Spleen (tissue), 13 donors: ENCODE data around the gene FLT4. TPM values are rescaled to one million over a fixed set of nuclear protein-coding genes. Genes with fewer than 3 reads are reported as not detected.

Experiments used
- DNase-seq: peaks from one replicate; pipeline ENCODE4 v3.0.0-alpha.2; 2020
- H3K27ac ChIP-seq, 8 donors: fragments of 200-600 bp; sonication (generic) in 7 of 8; 1 replicate in 4 of 8; 2 replicates in 4 of 8; pipeline versions ENCODE4 v1.5.0 to v1.8.0; 2016 to 2021; ENCODE audit warnings: inconsistent platforms in 4 of 8, mild to moderate bottlenecking in 4 of 8, moderate library complexity in 1 of 8
- H3K27me3 ChIP-seq, 7 donors: fragments of 200-600 bp; sonication (generic) in 6 of 7; replicated peaks in 1 of 7; 1 replicate in 4 of 7; 2 replicates in 3 of 7; pipeline versions ENCODE4 v1.5.0 to v1.8.0; 2016 to 2021; ENCODE audit warnings: inconsistent platforms in 3 of 7, mild to moderate bottlenecking in 1 of 7
- H3K36me3 ChIP-seq, 6 donors: fragments of 200-600 bp; sonication (generic) in 5 of 6; 1 replicate in 4 of 6; 2 replicates in 2 of 6; pipeline versions ENCODE4 v1.5.0 to v1.8.0; 2016 to 2021; ENCODE audit warnings: inconsistent platforms in 2 of 6
- H3K4me1 ChIP-seq, 6 donors: fragments of 200-600 bp; sonication (generic) in 5 of 6; 1 replicate in 3 of 6; 2 replicates in 3 of 6; pipeline versions ENCODE4 v1.5.0 to v1.8.0; 2016 to 2021; ENCODE audit warnings: inconsistent platforms in 3 of 6
- H3K4me3 ChIP-seq, 8 donors: fragments of 200-600 bp; sonication (generic) in 7 of 8; 1 replicate in 4 of 8; 2 replicates in 4 of 8; pipeline versions ENCODE4 v1.5.0 to v1.8.0; 2016 to 2021; ENCODE audit warnings: inconsistent platforms in 4 of 8, mild to moderate bottlenecking in 4 of 8, moderate library complexity in 2 of 8
- H3K9me3 ChIP-seq, 8 donors: fragments of 200-600 bp; sonication (generic) in 7 of 8; 1 replicate in 4 of 8; 2 replicates in 4 of 8; pipeline versions ENCODE4 v1.5.0 to v1.8.0; 2016 to 2021; ENCODE audit warnings: inconsistent platforms in 4 of 8
- POLR2A ChIP-seq, 3 donors: fragments of 450-650 bp; IDR thresholded peaks; one replicate each; pipeline ENCODE4 v1.5.1; 2017; ENCODE audit warnings: antibody characterized with exemption in 3 of 3, mild to moderate bottlenecking in 1 of 3
- POLR2AphosphoS5 ChIP-seq, 3 donors: sonication (generic); formaldehyde crosslinking; IDR thresholded peaks; one replicate each; pipeline ENCODE4 v1.5.1; 2017; ENCODE audit warnings: antibody characterized with exemption in 3 of 3
- WGBS, 5 donors: extraction: QIAGEN DNeasy Blood & Tissue Kit in 3 of 5; methylation state at CpG; one replicate each; pipeline versions ENCODE4 v1.1.5 to v1.1.7; 2013 to 2018; 5-methylcytosine and 5-hydroxymethylcytosine counted together
- intact Hi-C: fragments of 100-400 bp; cut with DNase I; formaldehyde crosslinking; loops from one replicate; pipeline ENCODE4 v1.15.0; 2023; ENCODE audit warnings: low total_unique reads
- long read RNA-seq, 2 donors: transcript quantifications; one replicate each; lab custom pipeline, GENCODE V29; 2026
- polyA plus RNA-seq, 3 donors: library from polyadenylated mRNA; stranded (reverse); fragments of 200-250 nt; gene quantifications; one replicate each; pipeline ENCODE4 v1.2.1, GENCODE V29; 2013
- total RNA-seq, 7 donors: library from RNA; depleted of rRNA in 3 of 7; stranded (reverse); fragments of >200 nt in 3 of 7; fragmentation: NEBNext Ultra II Directional in 4 of 7; extraction: Animal tissue kit (Norgen Biotek cat#: 25700) in 4 of 7; gene quantifications; one replicate each; pipeline versions ENCODE4 v1.1.0 to v1.2.1, GENCODE V29; 2016 to 2021
- TF ChIP-seq, protein P1 (sequence below), 11 experiments: fragments of 200-600 bp in 7 of 11; fragments of 450-650 bp in 4 of 11; sonication (generic) in 4 of 11; IDR thresholded peaks in 8 of 11; conservative IDR thresholded peaks in 3 of 11; 1 replicate in 7 of 11; 2 replicates in 4 of 11; pipeline versions ENCODE4 v1.4.0 to v1.8.0; 2016 to 2021; ENCODE audit warnings: antibody characterized with exemption in 11 of 11, inconsistent platforms in 4 of 11, mild to moderate bottlenecking in 1 of 11
- donor health status: healthy with polysubstance abuse.
- donor health status: DM: no; HTN: no; CAD: no; lungs with moderate emphysema.
- donor health status: DM: no; HTN: no; CAD: no.
- donor health status: Bipolar disorder and iron deficiency.
- donor health status: healthy.
- donor health status: DM: no; HTN: no; CAD: no.
- donor health status: DM: yes; HTN: yes; CAD: no.

Gene FLT4
- total RNA-seq (10 to 100 TPM; 20.7 to 61.4 (median 39.9) TPM), polyA plus RNA-seq (10 to 100 TPM in 1 of 3 donors, 1 to 10 TPM in 2; 3.5 to 19.4 (median 4.6) TPM)
- long read RNA-seq, donor 1, full-length matches to known transcripts, result 2 of 2 reads
- long read RNA-seq, donor 1, partial matches to known transcripts, result 0 of 2 reads
- long read RNA-seq, donor 1, other reads (novel, unspliced or antisense), result 0 of 2 reads
- long read RNA-seq, donor 2, result 0 reads

DNA sequence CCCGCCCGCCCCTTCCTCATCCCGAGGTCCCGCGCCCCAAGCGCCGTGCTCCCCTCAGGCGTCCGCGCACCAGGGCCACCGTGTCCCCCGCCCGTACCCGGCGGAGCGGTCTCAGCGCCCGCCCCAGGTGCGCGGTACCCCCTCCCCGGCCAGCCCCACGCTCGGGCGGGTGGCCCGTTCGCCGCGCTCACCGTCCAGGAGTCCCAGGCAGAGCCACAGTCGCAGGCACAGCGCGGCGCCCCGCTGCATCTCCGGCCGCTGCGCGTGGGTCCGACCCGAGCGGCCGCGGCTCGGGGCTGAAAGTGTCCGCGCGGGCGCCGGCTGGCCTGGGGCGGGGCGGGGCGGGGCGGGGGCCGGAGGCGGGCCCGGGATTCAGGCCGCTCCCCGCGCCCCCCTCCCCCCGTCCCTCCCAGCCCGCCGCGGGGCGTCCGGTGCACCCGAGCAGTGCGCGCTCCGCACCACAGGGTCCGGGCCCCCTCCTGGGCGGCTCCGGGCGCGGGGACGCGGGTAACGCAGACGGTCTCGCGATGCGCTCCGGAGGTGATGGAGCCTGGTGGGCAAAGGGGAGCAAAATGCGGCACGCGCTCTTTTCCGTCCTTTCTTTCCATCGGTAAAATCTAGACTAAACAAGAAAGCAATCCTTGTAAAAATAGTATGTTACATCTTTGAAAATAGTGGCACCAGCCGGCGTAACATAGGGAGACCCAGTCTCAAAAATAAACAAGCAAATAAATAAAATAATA is at the start of gene FLT4:
Gene FLT4 (minus strand): TSS at position 304 of the 743 bp plus-strand sequence. CDS start 55 bp downstream, at position 249.
- Histone ChIP-seq H3K27ac (peak within 1 kb of the TSS in 7 of 8 donors; percentile 35 to 80 (median 73)), H3K9me3 (no peaks in the 10 kb centered on the region), H3K4me1 (peaks cover 5 to 63% (median 39%) of the 10 kb centered on the region in 6 donors), H3K27me3 (peaks cover 0 to 95% (median 31%) of the 10 kb centered on the region in 7 donors), H3K4me3 (peak within 1 kb of the TSS; percentile 39 to 78 (median 52)), H3K36me3 (no peaks in the 10 kb centered on the region)
- intact Hi-C loops, result no loop called here
- no peak for DNase-seq
- 1 to 3% (median 2%) methylated on average over 19 to 89 of the region's 89 CpGs for WGBS, 5 donors
- TF ChIP-seq POLR2AphosphoS5 (IDR thresholded peaks at IDR 0.05), result peak in 2 of 3 donors; percentile 50 to 56
- TF ChIP-seq, protein P1, sequence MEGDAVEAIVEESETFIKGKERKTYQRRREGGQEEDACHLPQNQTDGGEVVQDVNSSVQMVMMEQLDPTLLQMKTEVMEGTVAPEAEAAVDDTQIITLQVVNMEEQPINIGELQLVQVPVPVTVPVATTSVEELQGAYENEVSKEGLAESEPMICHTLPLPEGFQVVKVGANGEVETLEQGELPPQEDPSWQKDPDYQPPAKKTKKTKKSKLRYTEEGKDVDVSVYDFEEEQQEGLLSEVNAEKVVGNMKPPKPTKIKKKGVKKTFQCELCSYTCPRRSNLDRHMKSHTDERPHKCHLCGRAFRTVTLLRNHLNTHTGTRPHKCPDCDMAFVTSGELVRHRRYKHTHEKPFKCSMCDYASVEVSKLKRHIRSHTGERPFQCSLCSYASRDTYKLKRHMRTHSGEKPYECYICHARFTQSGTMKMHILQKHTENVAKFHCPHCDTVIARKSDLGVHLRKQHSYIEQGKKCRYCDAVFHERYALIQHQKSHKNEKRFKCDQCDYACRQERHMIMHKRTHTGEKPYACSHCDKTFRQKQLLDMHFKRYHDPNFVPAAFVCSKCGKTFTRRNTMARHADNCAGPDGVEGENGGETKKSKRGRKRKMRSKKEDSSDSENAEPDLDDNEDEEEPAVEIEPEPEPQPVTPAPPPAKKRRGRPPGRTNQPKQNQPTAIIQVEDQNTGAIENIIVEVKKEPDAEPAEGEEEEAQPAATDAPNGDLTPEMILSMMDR (IDR thresholded peaks at IDR 0.05 in 8 of 11, conservative IDR thresholded peaks at IDR 0.05 in 3 of 11), result no peak

DNA sequence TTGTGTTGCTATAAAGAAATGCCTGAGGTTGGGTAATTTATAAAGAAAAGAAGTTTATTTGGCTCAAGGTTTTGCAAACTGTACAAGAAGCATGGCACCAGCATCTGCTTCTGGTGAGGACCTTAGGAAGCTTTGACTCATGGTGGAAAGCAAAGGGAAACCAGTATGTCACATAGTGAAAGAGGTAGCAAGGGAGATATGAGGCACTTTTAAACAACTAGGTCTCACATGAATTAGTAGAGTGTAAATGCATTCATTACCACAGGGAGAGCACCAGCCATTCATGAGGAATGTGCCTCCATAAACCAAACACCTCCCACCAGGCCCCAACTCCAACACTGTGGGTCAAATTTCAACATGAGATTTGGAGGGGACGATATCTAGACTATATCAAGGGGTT is 49.6 kb upstream of the FLT4 start:
- WGBS, 5 donors, result 66 to 100% (median 90%) methylated on average over 1 of the region's 1 CpG
- no peak for DNase-seq
- TF ChIP-seq POLR2A (IDR thresholded peaks at IDR 0.05), result no peak
- no peak for TF ChIP-seq POLR2AphosphoS5 (IDR thresholded peaks at IDR 0.05)
- TF ChIP-seq, protein P1 (IDR thresholded peaks at IDR 0.05 in 8 of 11, conservative IDR thresholded peaks at IDR 0.05 in 3 of 11), result no peak
- Histone ChIP-seq H3K4me3 (no peak overlapping the region), H3K4me1 (no peaks in the 10 kb centered on the region), H3K36me3 (no peaks in the 10 kb centered on the region), H3K27me3 (no peaks in the 10 kb centered on the region), H3K27ac (no peak overlapping the region), H3K9me3 (peaks cover 0 to 35% (median 20%) of the 10 kb centered on the region in 8 donors)
- intact Hi-C loops, result no loop called here

DNA sequence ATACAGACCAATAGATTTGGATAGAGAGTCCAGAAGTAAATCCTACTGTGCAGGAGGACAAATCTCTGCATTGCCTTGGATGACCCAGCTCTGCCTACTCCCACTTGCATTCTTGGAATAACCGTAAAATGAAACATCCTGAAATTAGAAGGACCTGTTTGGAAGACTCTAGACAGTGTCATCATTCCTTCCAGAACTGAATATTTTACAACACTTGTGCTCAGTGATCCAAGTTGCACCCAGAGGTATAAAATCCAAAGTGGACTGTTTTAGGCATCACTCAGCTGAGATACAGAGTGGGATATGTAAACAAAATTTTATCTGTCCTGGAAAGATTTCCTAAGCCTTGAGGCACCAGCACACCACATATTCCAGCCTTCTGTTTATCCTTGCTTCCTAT is 46.7 kb upstream of the FLT4 start:
- no peak for DNase-seq
- WGBS, 5 donors, result 74 to 100% (median 95%) methylated on average over 1 of the region's 1 CpG

More for the DNA sequence above, 46.7 kb upstream of the FLT4 start:
- Histone ChIP-seq H3K4me3 (no peak overlapping the region), H3K36me3 (no peaks in the 10 kb centered on the region), H3K27me3 (peaks cover 0 to 10% (median 4%) of the 10 kb centered on the region in 7 donors), H3K27ac (no peak overlapping the region), H3K4me1 (no peaks in the 10 kb centered on the region), H3K9me3 (peaks cover 0 to 26% (median 18%) of the 10 kb centered on the region in 8 donors)
- TF ChIP-seq POLR2A (IDR thresholded peaks at IDR 0.05) (no peak), POLR2AphosphoS5 (IDR thresholded peaks at IDR 0.05) (no peak)
- TF ChIP-seq, protein P1 (IDR thresholded peaks at IDR 0.05 in 8 of 11, conservative IDR thresholded peaks at IDR 0.05 in 3 of 11), result no peak
- intact Hi-C loops, result no loop called here
